MM.1S (cell line): ENCODE data around the gene ZNF479.

Source experiments
- CTCF ChIP-seq: fragments of 300-600 bp; sonication (generic); IDR thresholded peaks from 2 replicates; pipeline ENCODE4 v1.5.1; 2016; ENCODE audit warnings: antibody characterized with exemption, low read length, mixed read lengths
- EZH2 ChIP-seq: fragments of 300-600 bp; sonication (generic); optimal IDR thresholded peaks from 2 replicates; pipeline ENCODE3; 2017; ENCODE audit warnings: low read depth, mild to moderate bottlenecking, antibody characterized with exemption, low read length, mixed read lengths
- EZH2phosphoT487 ChIP-seq: fragments of 300-600 bp; sonication (generic); IDR thresholded peaks from 2 replicates; pipeline ENCODE4 v1.6.1; 2018; ENCODE audit warnings: antibody characterized with exemption, low read length

GRCh38 chr7:57165285-57165899, 33.2 kb upstream of the ZNF479 start:
- TF ChIP-seq CTCF: no peak
- no peak for TF ChIP-seq EZH2
- TF ChIP-seq EZH2phosphoT487: no peak
